Peyer's patch (tissue), 4 donors: ENCODE data around the gene PRKCH. TPM values are rescaled to one million over a fixed set of nuclear protein-coding genes. Genes with fewer than 3 reads are reported as not detected.

Experiments
- DNase-seq, 3 donors: peaks; one replicate each; pipeline ENCODE4 v3.0.0-alpha.2; 2017 to 2019
- H3K27ac ChIP-seq, 4 donors: fragments of 200-600 bp; sonication (generic); one replicate each; pipeline ENCODE4 v1.5.1; 2016 to 2019
- H3K27me3 ChIP-seq, 2 donors: fragments of 200-600 bp; sonication (generic); one replicate each; pipeline ENCODE4 v1.5.1; 2019
- H3K36me3 ChIP-seq, 3 donors: fragments of 200-600 bp; sonication (generic); one replicate each; pipeline ENCODE4 v1.5.1; 2016 to 2019
- H3K4me1 ChIP-seq, 4 donors: fragments of 200-600 bp; sonication (generic); one replicate each; pipeline ENCODE4 v1.5.1; 2016 to 2019
- H3K4me3 ChIP-seq, 4 donors: fragments of 200-600 bp; sonication (generic); 1 replicate in 3 of 4; 2 replicates in 1 of 4; pipeline ENCODE4 v1.5.1; 2016 to 2019; ENCODE audit warnings: mild to moderate bottlenecking in 1 of 4
- H3K9me3 ChIP-seq, 4 donors: fragments of 200-600 bp; sonication (generic); one replicate each; pipeline ENCODE4 v1.5.1; 2016 to 2019; ENCODE audit warnings: mild to moderate bottlenecking in 1 of 4
- CTCF ChIP-seq, 6 experiments: fragments of 450-650 bp in 4 of 6; fragments of 200-600 bp in 2 of 6; sonication (generic) in 1 of 6; IDR thresholded peaks; one replicate each; pipeline ENCODE4 v1.5.1; 2017 to 2019; ENCODE audit warnings: antibody characterized with exemption in 6 of 6, mild to moderate bottlenecking in 3 of 6, moderate library complexity in 1 of 6
- POLR2A ChIP-seq, 2 donors: fragments of 450-650 bp; IDR thresholded peaks; one replicate each; pipeline ENCODE4 v1.5.1; 2017; ENCODE audit warnings: antibody characterized with exemption in 2 of 2, mild to moderate bottlenecking in 2 of 2, moderate library complexity in 2 of 2
- total RNA-seq, 4 donors: library from RNA; depleted of rRNA; stranded (reverse); fragments of >200 nt; gene quantifications; one replicate each; pipeline ENCODE4 v1.1.0, GENCODE V29; 2016

The PRKCH gene
- total RNA-seq, 4 donors from 2014 or later = 32.5 to 64.2 (median 53.0) TPM

GRCh38 chr14:61466905-61467280, 145.5 kb downstream of the PRKCH start:
- no peak for DNase-seq
- peak overlapping the region in 2 of 4 donors; percentile 8 to 35 for H3K27ac ChIP-seq
- H3K27me3 ChIP-seq = no peaks in the 10 kb centered on the region
- no peak overlapping the region for H3K4me3 ChIP-seq
- TF ChIP-seq CTCF (IDR thresholded peaks at IDR 0.05) (no peak), POLR2A (IDR thresholded peaks at IDR 0.05) (no peak)
- peaks cover 3 to 32% (median 8%) of the 10 kb centered on the region in 4 donors for H3K4me1 ChIP-seq
- no peaks in the 10 kb centered on the region for H3K36me3 ChIP-seq
- no peaks in the 10 kb centered on the region for H3K9me3 ChIP-seq

DNA sequence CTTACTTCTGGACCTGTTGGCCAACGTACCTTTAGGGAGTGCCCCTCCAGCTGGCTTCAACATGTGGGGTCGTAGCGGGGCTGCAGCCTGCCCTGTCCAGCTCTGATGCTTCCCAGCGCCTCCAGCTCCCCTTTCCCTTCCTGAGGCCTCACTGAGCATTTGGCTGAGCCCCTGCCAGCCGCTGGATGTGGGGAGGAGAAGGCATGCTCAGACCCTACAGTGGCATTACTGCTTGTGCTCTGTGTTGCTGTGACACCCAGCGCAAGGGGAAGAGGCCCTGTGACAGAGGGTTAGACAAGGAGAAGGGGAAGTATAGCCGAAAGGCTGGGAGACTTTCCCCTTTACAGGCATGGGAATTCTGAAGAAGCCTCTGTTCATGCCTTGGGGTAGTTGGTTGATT, 145.9 kb downstream of the PRKCH start:
- Histone ChIP-seq H3K4me1 (peaks cover 3 to 32% (median 7%) of the 10 kb centered on the region in 4 donors), H3K27ac (peak overlapping the region in 1 of 4 donors; percentile 8), H3K9me3 (no peaks in the 10 kb centered on the region), H3K27me3 (no peaks in the 10 kb centered on the region), H3K36me3 (no peaks in the 10 kb centered on the region), H3K4me3 (no peak overlapping the region)
- TF ChIP-seq POLR2A (IDR thresholded peaks at IDR 0.05) (no peak), CTCF (IDR thresholded peaks at IDR 0.05) (no peak)
- DNase-seq = no peak

- no peak for DNase-seq
- Histone ChIP-seq H3K4me1 (peaks cover 0 to 37% (median 12%) of the 10 kb centered on the region in 4 donors), H3K27ac (peak overlapping the region in 1 of 4 donors; percentile 38), H3K9me3 (no peaks in the 10 kb centered on the region), H3K27me3 (no peaks in the 10 kb centered on the region), H3K4me3 (no peak overlapping the region), H3K36me3 (no peaks in the 10 kb centered on the region)
- TF ChIP-seq CTCF (IDR thresholded peaks at IDR 0.05) (no peak), POLR2A (IDR thresholded peaks at IDR 0.05) (no peak)
Observed at GRCh38 chr14:61468063-61468825, 146.9 kb downstream of the PRKCH start.

GRCh38 chr14:61469781-61470180, 148.4 kb downstream of the PRKCH start:
- Histone ChIP-seq H3K9me3 (no peaks in the 10 kb centered on the region), H3K4me3 (no peak overlapping the region), H3K27me3 (no peaks in the 10 kb centered on the region), H3K27ac (peak overlapping the region in 3 of 4 donors; percentile 64 to 79 (median 67)), H3K36me3 (no peaks in the 10 kb centered on the region), H3K4me1 (peaks cover 0 to 39% (median 13%) of the 10 kb centered on the region in 4 donors)
- no peak for DNase-seq
- TF ChIP-seq POLR2A (IDR thresholded peaks at IDR 0.05) (no peak), CTCF (IDR thresholded peaks at IDR 0.05) (no peak)

GRCh38 chr14:61470261-61470960, 149.0 kb downstream of the PRKCH start:
- DNase-seq = no peak
- H3K4me3 ChIP-seq = no peak overlapping the region
- TF ChIP-seq POLR2A (IDR thresholded peaks at IDR 0.05) (no peak), CTCF (IDR thresholded peaks at IDR 0.05) (no peak)
- H3K27me3 ChIP-seq = no peaks in the 10 kb centered on the region
- no peaks in the 10 kb centered on the region for H3K36me3 ChIP-seq
- H3K27ac ChIP-seq = peak overlapping the region; percentile 64 to 91 (median 73)
- H3K4me1 ChIP-seq = peaks cover 0 to 39% (median 13%) of the 10 kb centered on the region in 4 donors
- H3K9me3 ChIP-seq = no peaks in the 10 kb centered on the region
